Adrenal gland (tissue), 5 donors: ENCODE measurements around the gene NHS.

ENCODE experiments used
- CTCF ChIP-seq, 6 experiments: fragments of 450-650 bp in 4 of 6; fragments of 200-600 bp in 2 of 6; sonication (generic) in 1 of 6; IDR thresholded peaks; 1 replicate in 5 of 6; 2 replicates in 1 of 6; pipeline versions ENCODE4 v1.5.1 to v1.8.0; 2016 to 2021; ENCODE audit warnings: antibody characterized with exemption in 6 of 6, mild to moderate bottlenecking in 2 of 6, moderate library complexity in 1 of 6
- POLR2A ChIP-seq, 2 donors: fragments of 450-650 bp; IDR thresholded peaks; one replicate each; pipeline ENCODE4 v1.6.1; 2017; ENCODE audit warnings: antibody characterized with exemption in 2 of 2, mild to moderate bottlenecking in 2 of 2, moderate library complexity in 1 of 2
- donor health status: DM: no; HTN: no; CAD: no.

GRCh38 chrX:17616936-17617335 is 241.9 kb downstream of the NHS start:
- TF ChIP-seq POLR2A (IDR thresholded peaks at IDR 0.05): no peak
- no peak for TF ChIP-seq CTCF (IDR thresholded peaks at IDR 0.05)
